IMR-90 (cell line): ENCODE data around the gene TMEM19. TPM values are rescaled to one million over a fixed set of nuclear protein-coding genes. Genes with fewer than 3 reads are reported as not detected.
A peak's percentile ranks its signal among the peaks of the same experiment; 100 is the strongest.

Source experiments
- ATAC-seq: fragments of 200-7000 bp; cut with Tn5 transposase; 2 replicates; pipeline ENCODE4 v1.9.1; 2020; ENCODE audit warnings: low read depth, mild to moderate bottlenecking, moderate library complexity
- BruUV-seq: library from RNA; stranded (reverse); fragments of 400-500 nt; replicated peaks from 2 replicates; lab custom pipeline; 2021; lab: Mats Ljungman, UMichigan
- CTCF ChIA-PET: fragments of 300-600 bp; formaldehyde crosslinking; extraction: SDS; loops from one replicate; lab custom pipeline; 2021; ENCODE audit warnings: antibody characterized with exemption; lab: Yijun Ruan, JAX
- POLR2A ChIA-PET: fragments of 300-600 bp; sonication (Branson Sonifier 250); formaldehyde crosslinking; loops from one replicate; lab custom pipeline; 2022; ENCODE audit warnings: antibody characterized with exemption; ENCODE audit not compliant: unreplicated experiment; lab: Charles Lee
- DNase-seq: peaks from one replicate; pipeline ENCODE4 v3.0.0; 2013
- H2AFZ ChIP-seq: replicated peaks from 2 replicates; pipeline ENCODE3; 2013; ENCODE audit warnings: low read length, mild to moderate bottlenecking; ENCODE audit not compliant: poor library complexity
- H2AK5ac ChIP-seq: 2 replicates; pipeline ENCODE4 v1.6.1; 2013; ENCODE audit warnings: low read depth, low read length, inconsistent platforms
- H2AK9ac ChIP-seq: replicated peaks from 2 replicates; pipeline ENCODE3; 2013; ENCODE audit warnings: mild to moderate bottlenecking, low read depth, low read length, moderate library complexity; ENCODE audit not compliant: poor library complexity
- H2BK120ac ChIP-seq: 2 replicates; pipeline ENCODE4 v1.6.1; 2013; ENCODE audit warnings: low read depth, low read length, inconsistent platforms
- H2BK15ac ChIP-seq: 3 replicates; pipeline ENCODE4 v1.6.1; 2013; ENCODE audit warnings: low read depth, low read length, inconsistent platforms
- H2BK20ac ChIP-seq: 2 replicates; pipeline ENCODE4 v1.6.1; 2013; ENCODE audit warnings: low read depth, mild to moderate bottlenecking, inconsistent platforms, low read length, moderate library complexity
- H2BK5ac ChIP-seq: 2 replicates; pipeline ENCODE4 v1.6.1; 2013; ENCODE audit warnings: mild to moderate bottlenecking, low read depth, low read length, inconsistent platforms; ENCODE audit not compliant: poor library complexity, severe bottlenecking
- H3K14ac ChIP-seq: replicated peaks from 2 replicates; pipeline ENCODE4 v1.6.1; 2013; ENCODE audit warnings: low read depth, low read length, inconsistent platforms
- H3K18ac ChIP-seq: 2 replicates; pipeline ENCODE4 v1.6.1; 2013; ENCODE audit warnings: low read depth, low read length, control low read depth
- H3K23ac ChIP-seq: 2 replicates; pipeline ENCODE4 v1.6.1; 2013; ENCODE audit warnings: low read depth, low read length, inconsistent platforms
- H3K27ac ChIP-seq: 2 replicates; pipeline ENCODE4 v1.5.1; 2013; ENCODE audit warnings: mild to moderate bottlenecking, control low read depth, low read length; ENCODE audit not compliant: insufficient read depth
- H3K27me3 ChIP-seq: 2 replicates; pipeline ENCODE4 v1.6.1; 2013; ENCODE audit warnings: low read length; ENCODE audit not compliant: control insufficient read depth, insufficient read depth
- H3K36me3 ChIP-seq: 2 replicates; pipeline ENCODE4 v1.6.1; 2013; ENCODE audit warnings: low read length, mixed read lengths; ENCODE audit not compliant: control insufficient read depth, insufficient read depth
- H3K4ac ChIP-seq: 2 replicates; pipeline ENCODE4 v1.6.1; 2013; ENCODE audit warnings: low read depth, low read length, inconsistent platforms
- H3K4me1 ChIP-seq: 2 replicates; pipeline ENCODE4 v1.6.1; 2013; ENCODE audit warnings: low read length, mixed read lengths; ENCODE audit not compliant: control insufficient read depth, insufficient read depth
- H3K4me2 ChIP-seq: 2 replicates; pipeline ENCODE4 v1.6.1; 2013; ENCODE audit warnings: low read depth, mild to moderate bottlenecking, control low read depth, low read length, moderate library complexity
- H3K4me3 ChIP-seq: 2 replicates; pipeline ENCODE4 v1.5.1; 2013; ENCODE audit warnings: low read depth, mild to moderate bottlenecking, control low read depth, low read length, moderate library complexity; ENCODE audit not compliant: insufficient read depth
- H3K56ac ChIP-seq: 2 replicates; pipeline ENCODE4 v1.6.1; 2013; ENCODE audit warnings: low read length, inconsistent platforms; ENCODE audit not compliant: insufficient read depth; ENCODE audit errors: extremely low read depth
- H3K79me1 ChIP-seq, 2 experiments: 2 replicates each; pipeline ENCODE4 v1.6.1; 2013; ENCODE audit warnings: low read length in 2 of 2, inconsistent platforms in 1 of 2, low read depth in 1 of 2
- H3K9ac ChIP-seq: 2 replicates; pipeline ENCODE4 v1.6.1; 2013; ENCODE audit warnings: low read depth, low read length, control low read depth
- H3K9me1 ChIP-seq: 2 replicates; pipeline ENCODE4 v1.6.1; 2013; ENCODE audit warnings: low read length, inconsistent platforms; ENCODE audit not compliant: insufficient read depth
- H3K9me3 ChIP-seq: 2 replicates; pipeline ENCODE4 v1.6.1; 2013; ENCODE audit warnings: low read length; ENCODE audit not compliant: control insufficient read depth, insufficient read depth
- H4K20me1 ChIP-seq: 2 replicates; pipeline ENCODE4 v1.6.1; 2013; ENCODE audit warnings: low read length, inconsistent platforms; ENCODE audit not compliant: insufficient read depth
- H4K5ac ChIP-seq: 2 replicates; pipeline ENCODE4 v1.6.1; 2013; ENCODE audit warnings: mild to moderate bottlenecking, low read depth, low read length, control low read depth
- H4K8ac ChIP-seq, 2 experiments: 2 replicates each; pipeline ENCODE4 v1.6.1; 2013; ENCODE audit warnings: low read depth in 2 of 2, low read length in 2 of 2, control low read depth in 1 of 2, inconsistent platforms in 1 of 2
- H4K91ac ChIP-seq: 2 replicates; pipeline ENCODE4 v1.6.1; 2013; ENCODE audit warnings: low read depth, low read length, inconsistent platforms; ENCODE audit not compliant: insufficient read depth
- BHLHE40 ChIP-seq: fragments of 150-350 bp; IDR thresholded peaks from 2 replicates; pipeline ENCODE4 v1.6.1; 2016; ENCODE audit warnings: mild to moderate bottlenecking, low read depth, low read length
- CEBPB ChIP-seq: IDR thresholded peaks from 2 replicates; pipeline ENCODE4 v1.6.1; 2012; ENCODE audit warnings: low read depth, low read length, improper control_type of control experiment
- CHD1 ChIP-seq: IDR thresholded peaks from 2 replicates; pipeline ENCODE4 v1.6.1; 2012; ENCODE audit warnings: low read depth, low read length, improper control_type of control experiment
- ELK1 ChIP-seq: fragments of 150-350 bp; IDR thresholded peaks from 2 replicates; pipeline ENCODE4 v1.6.1; 2016; ENCODE audit warnings: low read depth, mild to moderate bottlenecking, low read length, moderate library complexity, borderline replicate concordance
- MAZ ChIP-seq: IDR thresholded peaks from 2 replicates; pipeline ENCODE4 v1.6.1; 2012; ENCODE audit warnings: low read depth, mild to moderate bottlenecking, low read length, improper control_type of control experiment, moderate library complexity, borderline replicate concordance
- MXI1 ChIP-seq: IDR thresholded peaks from 2 replicates; pipeline ENCODE4 v1.6.1; 2012; ENCODE audit warnings: low read depth, mild to moderate bottlenecking, low read length, moderate library complexity, borderline replicate concordance
- RAD21 ChIP-seq: IDR thresholded peaks from 2 replicates; pipeline ENCODE4 v1.6.1; 2012; ENCODE audit warnings: low read length, improper control_type of control experiment
- RCOR1 ChIP-seq: IDR thresholded peaks from 2 replicates; pipeline ENCODE4 v1.6.1; 2012; ENCODE audit warnings: mild to moderate bottlenecking, low read length, improper control_type of control experiment; ENCODE audit not compliant: insufficient replicate concordance
- SMC3 ChIP-seq: fragments of 150-350 bp; IDR thresholded peaks from 2 replicates; pipeline ENCODE4 v1.6.1; 2016; ENCODE audit warnings: low read depth, mild to moderate bottlenecking, antibody characterized with exemption, low read length, moderate library complexity
- WGBS, 2 experiments: methylation state at CpG; one replicate each; pipeline versions ENCODE4 v1.1.5 to v1.1.7; 2013; ENCODE audit warnings: missing lambda C conversion rate in 2 of 2; ENCODE audit not compliant: insufficient read length in 1 of 2; ENCODE audit errors: extremely low coverage in 2 of 2; 5-methylcytosine and 5-hydroxymethylcytosine counted together
- dilution Hi-C: fragments of 300-500 bp; cut with HindIII; formaldehyde crosslinking; loops from one replicate; pipeline ENCODE4 v1.14.3; 2018; ENCODE audit warnings: low sequenced_read_pairs; ENCODE audit not compliant: unreplicated experiment
- in situ Hi-C: fragments of 300-500 bp; cut with MboI; formaldehyde crosslinking; loops from 3 replicates; pipeline ENCODE4 v1.14.3; 2019; ENCODE audit warnings: low sequenced_read_pairs, inconsistent platforms, mixed read lengths
- intact Hi-C: fragments of 100-400 bp; cut with micrococcal nuclease; formaldehyde crosslinking; loops from 2 replicates; pipeline ENCODE4 v1.10.0; 2022
- polyA plus RNA-seq, 3 experiments: library from polyadenylated mRNA; depleted of rRNA; stranded (reverse); fragments of >200 nt; gene quantifications; 2 replicates each; pipeline ENCODE4 v1.2.3, GENCODE V29; 2012; ENCODE audit warnings: low replicate concordance in 1 of 3
- total RNA-seq: library from RNA; depleted of rRNA; stranded (reverse); fragments of >200 nt; gene quantifications from 2 replicates; pipeline ENCODE4 v1.2.3, GENCODE V29; 2012
- TF ChIP-seq, protein P1 (sequence below): fragments of 150-350 bp; IDR thresholded peaks from 2 replicates; pipeline ENCODE4 v1.6.1; 2017; ENCODE audit warnings: mild to moderate bottlenecking, antibody characterized with exemption, low read length, low read depth
- TF ChIP-seq, protein P2 (sequence below): conservative IDR thresholded peaks from 2 replicates; pipeline ENCODE4 v1.5.1; 2012; ENCODE audit warnings: mild to moderate bottlenecking, low read depth, low read length, improper control_type of control experiment

Gene TMEM19
- total and polyA plus RNA-seq, 2 of the 4 experiments (the other 2 are of a cell fraction) = 8.9 to 28.7 TPM

DNA sequence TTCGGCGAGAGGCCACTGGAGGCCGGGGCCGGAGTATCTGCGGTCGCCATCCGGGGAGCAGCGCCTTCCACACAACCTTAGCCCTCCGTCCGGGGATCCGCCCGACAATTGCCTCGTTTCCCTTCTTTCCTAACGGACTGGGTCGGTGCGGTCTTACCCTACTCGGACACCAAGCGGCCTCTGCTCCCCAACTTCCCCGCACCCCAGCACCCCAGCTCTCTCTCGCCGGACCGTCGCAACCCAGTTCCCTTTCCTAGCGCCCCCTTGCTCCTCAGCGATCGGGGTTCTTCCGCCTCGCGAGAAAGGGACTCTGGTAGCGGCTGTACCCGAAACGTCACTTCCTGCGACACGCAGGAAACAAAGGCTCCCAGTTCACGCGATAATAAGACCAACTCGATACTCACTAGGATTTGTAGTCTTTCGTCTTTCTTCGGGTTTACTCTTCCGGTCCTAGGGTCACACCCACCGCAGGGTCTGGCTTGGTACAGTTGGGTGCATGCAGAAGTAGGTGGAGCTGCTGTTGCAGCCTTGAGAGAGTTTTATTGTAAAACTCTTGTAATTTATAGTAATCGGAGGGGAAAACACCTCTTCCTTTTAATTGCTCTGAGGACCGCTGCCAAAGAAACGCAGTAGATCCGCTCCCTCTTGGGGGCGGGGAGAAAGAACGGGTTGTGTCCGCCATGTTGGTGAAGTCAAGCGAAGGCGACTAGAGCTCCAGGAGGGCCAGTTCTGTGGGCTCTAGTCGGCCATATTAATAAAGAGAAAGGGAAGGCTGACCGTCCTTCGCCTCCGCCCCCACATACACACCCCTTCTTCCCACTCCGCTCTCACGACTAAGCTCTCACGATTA is 22.1 kb upstream of the TMEM19 start, which contains the start of the genes THAP2 and ZFC3H1:
TSS of gene THAP2 (plus strand) at position 741 of the 850 bp plus-strand sequence. CDS start 209 bp downstream, outside the sequence.
TSS of gene ZFC3H1 (minus strand) at position 288 of the 850 bp plus-strand sequence. CDS start at position 50, 238 bp downstream.
- Histone ChIP-seq H2AK5ac (peak within 1 kb of the TSS; percentile 94), H3K9me3 (no peaks in the 10 kb centered on the region), H3K56ac (peak within 1 kb of the TSS; percentile 88), H3K23ac (peak within 1 kb of the TSS; percentile 99), H3K4me3 (peak within 1 kb of the TSS; percentile 68), H3K27me3 (no peaks in the 10 kb centered on the region), H4K5ac (peak within 1 kb of the TSS; percentile 44), H3K4me2 (peak within 1 kb of the TSS; percentile 86), H3K4ac (peak within 1 kb of the TSS; percentile 94), H2BK20ac (no peak within 1 kb of the TSS), H2AFZ (peak within 1 kb of the TSS; percentile 90), H3K4me1 (no peaks in the 10 kb centered on the region), H3K9ac (peak within 1 kb of the TSS; percentile 95), H2BK15ac (peak within 1 kb of the TSS; percentile 44; the same call in 2 of the 3 replicates), H3K18ac (peak within 1 kb of the TSS; percentile 62), H3K14ac (peak within 1 kb of the TSS; percentile 89), H3K9me1 (no peaks in the 10 kb centered on the region), H4K8ac (peak within 1 kb of the TSS; percentile 70 to 79), H3K27ac (peak within 1 kb of the TSS; percentile 95), H4K20me1 (peaks cover 23% of the 10 kb centered on the region), H3K36me3 (peaks cover 6% of the 10 kb centered on the region), H2BK120ac (peak within 1 kb of the TSS; percentile 68), H2AK9ac (peak within 1 kb of the TSS; percentile 99), H2BK5ac (peak within 1 kb of the TSS; percentile 90), H3K79me1 (peaks cover 8 to 22% of the 10 kb centered on the region in 2 experiments; a peak in 3 of 4 replicates), H4K91ac (peak within 1 kb of the TSS; percentile 67)
- intact Hi-C loops (loop anchor here (1.0 to 5.0 kb wide), 2 partner anchors 23 to 84 kb away; partner anchors contain the start of gene TMEM19), dilution Hi-C loops (no loop called here), in situ Hi-C loops (loop anchor here (10.0 to 25.0 kb wide), 2 partner anchors 91 to 599 kb away; partner anchors contain the start of genes RAB21 and TRHDE)
- peak; percentile 100 for DNase-seq
- POLR2A ChIA-PET = interaction anchor here (0.6 to 0.8 kb wide), 2 partner anchors 8 to 50 kb away, joined by 3 to 4 read pairs; no protein-coding TSS in a partner anchor
- peak; percentile 91 for ATAC-seq
- WGBS, 2 experiments = 2% methylated on average over 18 of the region's 57 CpGs; no CpG with 5 or more reads in 1 of the 2 experiments
- BruUV-seq = no TSS peak
- CTCF ChIA-PET = interaction anchor here (0.7 to 2.0 kb wide), 3 partner anchors 11 to 183 kb away, joined by 3 to 10 read pairs (median 3); no protein-coding TSS in a partner anchor
- TF ChIP-seq, protein P1, sequence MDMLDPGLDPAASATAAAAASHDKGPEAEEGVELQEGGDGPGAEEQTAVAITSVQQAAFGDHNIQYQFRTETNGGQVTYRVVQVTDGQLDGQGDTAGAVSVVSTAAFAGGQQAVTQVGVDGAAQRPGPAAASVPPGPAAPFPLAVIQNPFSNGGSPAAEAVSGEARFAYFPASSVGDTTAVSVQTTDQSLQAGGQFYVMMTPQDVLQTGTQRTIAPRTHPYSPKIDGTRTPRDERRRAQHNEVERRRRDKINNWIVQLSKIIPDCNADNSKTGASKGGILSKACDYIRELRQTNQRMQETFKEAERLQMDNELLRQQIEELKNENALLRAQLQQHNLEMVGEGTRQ = no peak; the same call in 1 of the 2 replicates
- TF ChIP-seq SMC3 (no peak), ELK1 (no peak), RCOR1 (no peak), RAD21 (no peak), CHD1 (peak; percentile 92), BHLHE40 (peak; percentile 78; the same call in 1 of the 2 replicates), MAZ (no peak; the same call in 1 of the 2 replicates), MXI1 (peak; percentile 79; the same call in 1 of the 2 replicates), CEBPB (no peak)
- TF ChIP-seq, protein P2, sequence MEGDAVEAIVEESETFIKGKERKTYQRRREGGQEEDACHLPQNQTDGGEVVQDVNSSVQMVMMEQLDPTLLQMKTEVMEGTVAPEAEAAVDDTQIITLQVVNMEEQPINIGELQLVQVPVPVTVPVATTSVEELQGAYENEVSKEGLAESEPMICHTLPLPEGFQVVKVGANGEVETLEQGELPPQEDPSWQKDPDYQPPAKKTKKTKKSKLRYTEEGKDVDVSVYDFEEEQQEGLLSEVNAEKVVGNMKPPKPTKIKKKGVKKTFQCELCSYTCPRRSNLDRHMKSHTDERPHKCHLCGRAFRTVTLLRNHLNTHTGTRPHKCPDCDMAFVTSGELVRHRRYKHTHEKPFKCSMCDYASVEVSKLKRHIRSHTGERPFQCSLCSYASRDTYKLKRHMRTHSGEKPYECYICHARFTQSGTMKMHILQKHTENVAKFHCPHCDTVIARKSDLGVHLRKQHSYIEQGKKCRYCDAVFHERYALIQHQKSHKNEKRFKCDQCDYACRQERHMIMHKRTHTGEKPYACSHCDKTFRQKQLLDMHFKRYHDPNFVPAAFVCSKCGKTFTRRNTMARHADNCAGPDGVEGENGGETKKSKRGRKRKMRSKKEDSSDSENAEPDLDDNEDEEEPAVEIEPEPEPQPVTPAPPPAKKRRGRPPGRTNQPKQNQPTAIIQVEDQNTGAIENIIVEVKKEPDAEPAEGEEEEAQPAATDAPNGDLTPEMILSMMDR = peak; percentile 43
